ENCODE data around the gene TENM4. TPM values are rescaled to one million over a fixed set of nuclear protein-coding genes. Genes with fewer than 3 reads are reported as not detected.

Gene TENM4
- polyA plus RNA-seq, 1 experiment: 5.5 TPM

- no peak for DNase-seq (ENCODE audit: low read depth, low spot score)
- H3K27me3 ChIP-seq (ENCODE audit: control insufficient read depth, insufficient read depth, low read length): no peaks in the 10 kb centered on the region
- no peak overlapping the region for H3K4me3 ChIP-seq (ENCODE audit: low read depth, low read length)
- no peak for TF ChIP-seq CTCF (IDR thresholded peaks at IDR 0.05; ENCODE audit: low read depth, low read length)
- ChIA-PET POLR2A (interaction anchor here (1.1 kb wide), 1 partner anchor 196 kb away, joined by 6 read pairs; no protein-coding TSS in a partner anchor), CTCF (interaction anchor here (0.7 to 1.4 kb wide), 4 partner anchors 19 to 143 kb away, joined by 3 to 5 read pairs (median 3); no protein-coding TSS in a partner anchor)
- no peak overlapping the region for H3K27ac ChIP-seq (ENCODE audit: low read depth, low read length)
- H3K9me3 ChIP-seq (ENCODE audit: control insufficient read depth, insufficient read depth, low read length): peaks cover 4% of the 10 kb centered on the region; the same call in 1 of the 2 replicates
Measured at GRCh38 chr11:78818201-78818600, 622.6 kb downstream of the TENM4 start.

DNA sequence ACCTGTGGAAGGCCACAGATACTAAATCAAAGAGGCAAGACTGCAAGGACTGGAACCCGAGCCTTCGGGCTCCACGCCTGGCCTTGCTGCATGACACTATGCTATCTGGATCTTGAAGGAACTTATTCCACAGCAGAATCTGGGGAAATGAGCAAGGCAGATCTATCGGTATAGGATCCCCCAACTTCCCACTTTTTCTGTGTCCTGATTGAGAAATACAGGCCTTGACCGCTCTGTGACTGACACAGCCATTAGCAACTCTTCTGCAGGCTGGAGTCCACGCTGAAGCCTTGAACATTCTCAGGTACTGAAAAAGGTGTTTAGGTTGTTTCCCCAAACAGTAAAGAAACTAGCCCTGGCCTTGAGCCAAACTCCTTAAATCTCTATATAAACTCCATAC lies 625.0 kb downstream of the TENM4 start:
- no peak for DNase-seq (ENCODE audit: low read depth, low spot score)
- no peaks in the 10 kb centered on the region for H3K27me3 ChIP-seq (ENCODE audit: control insufficient read depth, insufficient read depth, low read length)
- no peaks in the 10 kb centered on the region for H3K9me3 ChIP-seq (ENCODE audit: control insufficient read depth, insufficient read depth, low read length)
- ChIA-PET POLR2A (no interaction called here), CTCF (no interaction called here)
- no peak for TF ChIP-seq CTCF (IDR thresholded peaks at IDR 0.05; ENCODE audit: low read depth, low read length)
- H3K4me3 ChIP-seq (ENCODE audit: low read depth, low read length): no peak overlapping the region
- H3K27ac ChIP-seq (ENCODE audit: low read depth, low read length): no peak overlapping the region

DNA sequence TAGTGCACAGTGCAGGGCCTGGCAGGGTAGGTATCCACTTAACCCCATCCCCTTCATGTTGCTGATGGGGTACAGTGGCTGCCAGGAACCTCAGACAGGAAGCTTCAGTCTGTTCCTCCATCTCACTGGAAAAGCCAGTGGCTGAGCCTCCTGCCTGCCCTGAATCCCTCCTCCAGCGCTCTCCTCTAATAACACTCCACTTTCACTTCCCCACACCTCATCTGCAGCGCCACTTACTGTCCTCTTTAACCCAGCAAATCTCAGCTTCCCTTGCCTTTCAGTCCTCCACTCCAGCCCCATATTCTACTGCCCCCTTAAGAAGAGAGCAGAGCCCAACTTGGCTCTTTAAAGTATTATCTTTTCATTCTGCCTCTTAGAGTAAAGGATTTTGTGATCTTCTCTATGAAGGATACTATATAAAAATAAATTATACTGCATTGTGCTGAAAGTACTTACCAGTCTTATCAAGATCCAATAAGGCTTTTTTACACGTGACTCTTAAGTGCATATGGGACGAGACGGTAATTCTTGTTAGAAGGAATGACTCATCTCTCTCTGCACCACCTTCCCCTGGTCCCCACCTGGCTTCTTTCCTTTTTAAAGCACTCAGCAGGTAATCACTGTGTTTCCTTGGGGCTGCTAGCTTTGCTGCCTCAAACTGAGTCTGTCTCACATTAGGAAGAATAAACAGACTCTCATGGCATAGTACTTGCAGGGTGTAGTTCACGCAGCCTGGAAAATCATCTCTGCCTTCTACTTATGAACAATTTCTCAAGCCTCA lies 628.1 kb downstream of the TENM4 start:
- peak; percentile 33 for TF ChIP-seq CTCF (IDR thresholded peaks at IDR 0.05; ENCODE audit: low read depth, low read length)
- CTCF ChIA-PET: interaction anchor here (1.2 to 4.0 kb wide), 2 partner anchors 11 to 167 kb away, joined by 5 to 24 read pairs; no protein-coding TSS in a partner anchor
- Histone ChIP-seq H3K4me3 (ENCODE audit: low read depth, low read length) (no peak overlapping the region), H3K27me3 (ENCODE audit: control insufficient read depth, insufficient read depth, low read length) (no peaks in the 10 kb centered on the region), H3K27ac (ENCODE audit: low read depth, low read length) (peak overlapping the region; percentile 13), H3K9me3 (ENCODE audit: control insufficient read depth, insufficient read depth, low read length) (no peaks in the 10 kb centered on the region)
- DNase-seq (ENCODE audit: low read depth, low spot score): no peak
- POLR2A ChIA-PET: interaction anchor here (0.6 kb wide), 1 partner anchor 28 kb away, joined by 3 read pairs; no protein-coding TSS in a partner anchor

DNA sequence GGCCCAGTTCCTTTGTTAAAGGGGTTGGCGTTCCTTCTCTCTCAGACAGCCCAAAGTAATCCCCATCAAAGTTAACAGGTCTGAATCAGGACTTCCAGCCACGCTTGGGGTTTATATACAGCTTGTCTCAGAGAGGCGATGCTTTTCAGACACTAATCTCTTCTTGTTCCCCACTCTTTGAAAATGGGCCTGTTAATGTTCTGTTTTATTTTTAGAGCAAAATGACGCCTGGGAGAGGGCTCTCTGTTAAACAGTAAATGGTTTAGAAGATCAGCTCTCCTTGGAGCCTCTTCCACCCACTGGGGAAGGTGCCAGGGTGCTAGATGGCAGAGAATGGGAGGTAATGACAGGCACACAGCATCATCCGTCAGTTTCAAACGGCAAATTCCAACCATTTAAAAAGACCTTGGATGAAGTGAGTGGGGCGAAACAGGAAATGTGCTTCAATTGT lies 630.2 kb downstream of the TENM4 start:
- DNase-seq (ENCODE audit: low read depth, low spot score): no peak
- H3K4me3 ChIP-seq (ENCODE audit: low read depth, low read length): no peak overlapping the region
- no peaks in the 10 kb centered on the region for H3K27me3 ChIP-seq (ENCODE audit: control insufficient read depth, insufficient read depth, low read length)
- CTCF ChIA-PET: interaction anchor here (1.1 to 4.6 kb wide), 9 partner anchors 9 to 290 kb away, joined by 3 to 54 read pairs (median 8); no protein-coding TSS in a partner anchor
- no peak for TF ChIP-seq CTCF (IDR thresholded peaks at IDR 0.05; ENCODE audit: low read depth, low read length)
- H3K9me3 ChIP-seq (ENCODE audit: control insufficient read depth, insufficient read depth, low read length): no peaks in the 10 kb centered on the region
- peak overlapping the region; percentile 94 for H3K27ac ChIP-seq (ENCODE audit: low read depth, low read length)
- POLR2A ChIA-PET: interaction anchor here (0.7 to 2.8 kb wide), 12 partner anchors 10 to 630 kb away, joined by 3 to 31 read pairs (median 5); partner anchors contain the start of gene TENM4
